IMR-90 (cell line): ENCODE results near the gene SLC35F1. TPM values are rescaled to one million over a fixed set of nuclear protein-coding genes. Genes with fewer than 3 reads are reported as not detected.

Experiments used
- ATAC-seq: fragments of 200-7000 bp; cut with Tn5 transposase; 2 replicates; pipeline ENCODE4 v1.9.1; 2020; ENCODE audit warnings: low read depth, mild to moderate bottlenecking, moderate library complexity
- BruUV-seq: library from RNA; stranded (reverse); fragments of 400-500 nt; replicated peaks from 2 replicates; lab custom pipeline; 2021; lab: Mats Ljungman, UMichigan
- CTCF ChIA-PET: fragments of 300-600 bp; formaldehyde crosslinking; extraction: SDS; loops from one replicate; lab custom pipeline; 2021; ENCODE audit warnings: antibody characterized with exemption; lab: Yijun Ruan, JAX
- POLR2A ChIA-PET: fragments of 300-600 bp; sonication (Branson Sonifier 250); formaldehyde crosslinking; loops from one replicate; lab custom pipeline; 2022; ENCODE audit warnings: antibody characterized with exemption; ENCODE audit not compliant: unreplicated experiment; lab: Charles Lee
- DNase-seq: peaks from one replicate; pipeline ENCODE4 v3.0.0; 2013
- H2AFZ ChIP-seq: replicated peaks from 2 replicates; pipeline ENCODE3; 2013; ENCODE audit warnings: low read length, mild to moderate bottlenecking; ENCODE audit not compliant: poor library complexity
- H2AK5ac ChIP-seq: 2 replicates; pipeline ENCODE4 v1.6.1; 2013; ENCODE audit warnings: low read depth, low read length, inconsistent platforms
- H2AK9ac ChIP-seq: replicated peaks from 2 replicates; pipeline ENCODE3; 2013; ENCODE audit warnings: mild to moderate bottlenecking, low read depth, low read length, moderate library complexity; ENCODE audit not compliant: poor library complexity
- H2BK120ac ChIP-seq: 2 replicates; pipeline ENCODE4 v1.6.1; 2013; ENCODE audit warnings: low read depth, low read length, inconsistent platforms
- H2BK15ac ChIP-seq: 3 replicates; pipeline ENCODE4 v1.6.1; 2013; ENCODE audit warnings: low read depth, low read length, inconsistent platforms
- H2BK20ac ChIP-seq: 2 replicates; pipeline ENCODE4 v1.6.1; 2013; ENCODE audit warnings: low read depth, mild to moderate bottlenecking, inconsistent platforms, low read length, moderate library complexity
- H2BK5ac ChIP-seq: 2 replicates; pipeline ENCODE4 v1.6.1; 2013; ENCODE audit warnings: mild to moderate bottlenecking, low read depth, low read length, inconsistent platforms; ENCODE audit not compliant: poor library complexity, severe bottlenecking
- H3K14ac ChIP-seq: replicated peaks from 2 replicates; pipeline ENCODE4 v1.6.1; 2013; ENCODE audit warnings: low read depth, low read length, inconsistent platforms
- H3K18ac ChIP-seq: 2 replicates; pipeline ENCODE4 v1.6.1; 2013; ENCODE audit warnings: low read depth, low read length, control low read depth
- H3K23ac ChIP-seq: 2 replicates; pipeline ENCODE4 v1.6.1; 2013; ENCODE audit warnings: low read depth, low read length, inconsistent platforms
- H3K27ac ChIP-seq: 2 replicates; pipeline ENCODE4 v1.5.1; 2013; ENCODE audit warnings: mild to moderate bottlenecking, control low read depth, low read length; ENCODE audit not compliant: insufficient read depth
- H3K27me3 ChIP-seq: 2 replicates; pipeline ENCODE4 v1.6.1; 2013; ENCODE audit warnings: low read length; ENCODE audit not compliant: control insufficient read depth, insufficient read depth
- H3K36me3 ChIP-seq: 2 replicates; pipeline ENCODE4 v1.6.1; 2013; ENCODE audit warnings: low read length, mixed read lengths; ENCODE audit not compliant: control insufficient read depth, insufficient read depth
- H3K4ac ChIP-seq: 2 replicates; pipeline ENCODE4 v1.6.1; 2013; ENCODE audit warnings: low read depth, low read length, inconsistent platforms
- H3K4me1 ChIP-seq: 2 replicates; pipeline ENCODE4 v1.6.1; 2013; ENCODE audit warnings: low read length, mixed read lengths; ENCODE audit not compliant: control insufficient read depth, insufficient read depth
- H3K4me2 ChIP-seq: 2 replicates; pipeline ENCODE4 v1.6.1; 2013; ENCODE audit warnings: low read depth, mild to moderate bottlenecking, control low read depth, low read length, moderate library complexity
- H3K4me3 ChIP-seq: 2 replicates; pipeline ENCODE4 v1.5.1; 2013; ENCODE audit warnings: low read depth, mild to moderate bottlenecking, control low read depth, low read length, moderate library complexity; ENCODE audit not compliant: insufficient read depth
- H3K56ac ChIP-seq: 2 replicates; pipeline ENCODE4 v1.6.1; 2013; ENCODE audit warnings: low read length, inconsistent platforms; ENCODE audit not compliant: insufficient read depth; ENCODE audit errors: extremely low read depth
- H3K79me1 ChIP-seq, 2 experiments: 2 replicates each; pipeline ENCODE4 v1.6.1; 2013; ENCODE audit warnings: low read length in 2 of 2, inconsistent platforms in 1 of 2, low read depth in 1 of 2
- H3K9ac ChIP-seq: 2 replicates; pipeline ENCODE4 v1.6.1; 2013; ENCODE audit warnings: low read depth, low read length, control low read depth
- H3K9me1 ChIP-seq: 2 replicates; pipeline ENCODE4 v1.6.1; 2013; ENCODE audit warnings: low read length, inconsistent platforms; ENCODE audit not compliant: insufficient read depth
- H3K9me3 ChIP-seq: 2 replicates; pipeline ENCODE4 v1.6.1; 2013; ENCODE audit warnings: low read length; ENCODE audit not compliant: control insufficient read depth, insufficient read depth
- H4K20me1 ChIP-seq: 2 replicates; pipeline ENCODE4 v1.6.1; 2013; ENCODE audit warnings: low read length, inconsistent platforms; ENCODE audit not compliant: insufficient read depth
- H4K5ac ChIP-seq: 2 replicates; pipeline ENCODE4 v1.6.1; 2013; ENCODE audit warnings: mild to moderate bottlenecking, low read depth, low read length, control low read depth
- H4K8ac ChIP-seq, 2 experiments: 2 replicates each; pipeline ENCODE4 v1.6.1; 2013; ENCODE audit warnings: low read depth in 2 of 2, low read length in 2 of 2, control low read depth in 1 of 2, inconsistent platforms in 1 of 2
- H4K91ac ChIP-seq: 2 replicates; pipeline ENCODE4 v1.6.1; 2013; ENCODE audit warnings: low read depth, low read length, inconsistent platforms; ENCODE audit not compliant: insufficient read depth
- BHLHE40 ChIP-seq: fragments of 150-350 bp; IDR thresholded peaks from 2 replicates; pipeline ENCODE4 v1.6.1; 2016; ENCODE audit warnings: mild to moderate bottlenecking, low read depth, low read length
- CEBPB ChIP-seq: IDR thresholded peaks from 2 replicates; pipeline ENCODE4 v1.6.1; 2012; ENCODE audit warnings: low read depth, low read length, improper control_type of control experiment
- CHD1 ChIP-seq: IDR thresholded peaks from 2 replicates; pipeline ENCODE4 v1.6.1; 2012; ENCODE audit warnings: low read depth, low read length, improper control_type of control experiment
- FOS ChIP-seq: fragments of 150-350 bp; IDR thresholded peaks from 2 replicates; pipeline ENCODE4 v1.6.1; 2016; ENCODE audit warnings: low read depth, low read length
- MAFK ChIP-seq: IDR thresholded peaks from 2 replicates; pipeline ENCODE4 v1.6.1; 2012; ENCODE audit warnings: low read depth, low read length, improper control_type of control experiment
- MXI1 ChIP-seq: IDR thresholded peaks from 2 replicates; pipeline ENCODE4 v1.6.1; 2012; ENCODE audit warnings: low read depth, mild to moderate bottlenecking, low read length, moderate library complexity, borderline replicate concordance
- NFE2L2 ChIP-seq: fragments of 150-350 bp; IDR thresholded peaks from 2 replicates; pipeline ENCODE4 v1.6.1; 2016; ENCODE audit warnings: low read depth, mild to moderate bottlenecking, low read length
- POLR2A ChIP-seq: IDR thresholded peaks from 2 replicates; pipeline ENCODE4 v1.6.1; 2012; ENCODE audit warnings: mild to moderate bottlenecking, low read depth, low read length
- RAD21 ChIP-seq: IDR thresholded peaks from 2 replicates; pipeline ENCODE4 v1.6.1; 2012; ENCODE audit warnings: low read length, improper control_type of control experiment
- RCOR1 ChIP-seq: IDR thresholded peaks from 2 replicates; pipeline ENCODE4 v1.6.1; 2012; ENCODE audit warnings: mild to moderate bottlenecking, low read length, improper control_type of control experiment; ENCODE audit not compliant: insufficient replicate concordance
- RFX5 ChIP-seq: IDR thresholded peaks from 2 replicates; pipeline ENCODE4 v1.8.0; 2012; ENCODE audit warnings: low read depth, mild to moderate bottlenecking, low read length, moderate library complexity
- SMC3 ChIP-seq: fragments of 150-350 bp; IDR thresholded peaks from 2 replicates; pipeline ENCODE4 v1.6.1; 2016; ENCODE audit warnings: low read depth, mild to moderate bottlenecking, antibody characterized with exemption, low read length, moderate library complexity
- WGBS, 2 experiments: methylation state at CpG; one replicate each; pipeline versions ENCODE4 v1.1.5 to v1.1.7; 2013; ENCODE audit warnings: missing lambda C conversion rate in 2 of 2; ENCODE audit not compliant: insufficient read length in 1 of 2; ENCODE audit errors: extremely low coverage in 2 of 2; 5-methylcytosine and 5-hydroxymethylcytosine counted together
- dilution Hi-C: fragments of 300-500 bp; cut with HindIII; formaldehyde crosslinking; loops from one replicate; pipeline ENCODE4 v1.14.3; 2018; ENCODE audit warnings: low sequenced_read_pairs; ENCODE audit not compliant: unreplicated experiment
- in situ Hi-C: fragments of 300-500 bp; cut with MboI; formaldehyde crosslinking; loops from 3 replicates; pipeline ENCODE4 v1.14.3; 2019; ENCODE audit warnings: low sequenced_read_pairs, inconsistent platforms, mixed read lengths
- intact Hi-C: fragments of 100-400 bp; cut with micrococcal nuclease; formaldehyde crosslinking; loops from 2 replicates; pipeline ENCODE4 v1.10.0; 2022
- polyA plus RNA-seq, 3 experiments: library from polyadenylated mRNA; depleted of rRNA; stranded (reverse); fragments of >200 nt; gene quantifications; 2 replicates each; pipeline ENCODE4 v1.2.3, GENCODE V29; 2012; ENCODE audit warnings: low replicate concordance in 1 of 3
- total RNA-seq: library from RNA; depleted of rRNA; stranded (reverse); fragments of >200 nt; gene quantifications from 2 replicates; pipeline ENCODE4 v1.2.3, GENCODE V29; 2012
- TF ChIP-seq, protein P1 (sequence below): fragments of 150-350 bp; IDR thresholded peaks from 2 replicates; pipeline ENCODE4 v1.6.1; 2017; ENCODE audit warnings: mild to moderate bottlenecking, antibody characterized with exemption, low read length, low read depth
- TF ChIP-seq, protein P2 (sequence below): fragments of 150-350 bp; IDR thresholded peaks from 2 replicates; pipeline ENCODE4 v1.6.1; 2016; ENCODE audit warnings: low read depth, mild to moderate bottlenecking, low read length, moderate library complexity, borderline replicate concordance

SLC35F1 gene
- total and polyA plus RNA-seq, 2 of the 4 experiments (the other 2 are of a cell fraction) = not detected

DNA sequence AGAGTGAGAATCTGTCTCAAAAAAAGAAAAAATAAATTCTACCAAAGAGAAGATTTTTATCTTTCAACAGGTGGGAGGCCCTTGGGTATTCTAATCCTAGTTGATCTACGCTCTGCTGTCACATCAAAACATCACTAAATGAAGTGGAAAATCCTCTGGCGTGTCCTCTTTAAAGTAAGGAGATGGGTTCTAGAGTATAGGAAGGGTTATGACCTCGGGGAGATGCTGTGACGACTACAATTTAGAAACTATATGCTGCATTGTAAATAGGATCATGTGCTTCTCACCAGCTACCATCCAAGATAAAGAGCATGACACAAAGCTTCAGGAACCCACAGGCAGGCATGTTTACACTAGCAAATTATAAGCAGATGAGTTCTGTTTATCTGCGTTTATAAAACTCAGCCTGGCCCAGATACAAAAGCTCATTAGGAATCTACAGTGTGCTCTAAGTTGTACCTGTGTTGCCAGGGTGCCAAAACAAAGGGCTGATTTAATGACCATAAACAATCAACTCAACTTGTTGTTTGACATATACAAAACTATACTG, 443.9 kb downstream of the SLC35F1 start:
- peak; percentile 90 for DNase-seq
- H3K18ac ChIP-seq = peak overlapping the region; percentile 16; the same call in 1 of the 2 replicates
- peak overlapping the region; percentile 4; the same call in 1 of the 2 replicates for H3K4me2 ChIP-seq
- no peak overlapping the region for H3K4ac ChIP-seq
- H2BK120ac ChIP-seq = peak overlapping the region; percentile 87; the same call in 1 of the 2 replicates
- WGBS, 2 experiments = no CpG with 5 or more reads among the region's 5 CpGs
- H3K14ac ChIP-seq = no peak overlapping the region
- TF ChIP-seq FOS = no peak
- no peak for TF ChIP-seq CHD1
- TF ChIP-seq MAFK = no peak
- TF ChIP-seq, protein P1, sequence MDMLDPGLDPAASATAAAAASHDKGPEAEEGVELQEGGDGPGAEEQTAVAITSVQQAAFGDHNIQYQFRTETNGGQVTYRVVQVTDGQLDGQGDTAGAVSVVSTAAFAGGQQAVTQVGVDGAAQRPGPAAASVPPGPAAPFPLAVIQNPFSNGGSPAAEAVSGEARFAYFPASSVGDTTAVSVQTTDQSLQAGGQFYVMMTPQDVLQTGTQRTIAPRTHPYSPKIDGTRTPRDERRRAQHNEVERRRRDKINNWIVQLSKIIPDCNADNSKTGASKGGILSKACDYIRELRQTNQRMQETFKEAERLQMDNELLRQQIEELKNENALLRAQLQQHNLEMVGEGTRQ = peak; percentile 53; the same call in 1 of the 2 replicates
- no peak for TF ChIP-seq RAD21
- TF ChIP-seq MXI1 = no peak
- TF ChIP-seq NFE2L2 = no peak
- no peak for TF ChIP-seq CEBPB
- no peak for TF ChIP-seq POLR2A
- TF ChIP-seq SMC3 = no peak
- no peak for TF ChIP-seq RFX5
- TF ChIP-seq, protein P2, sequence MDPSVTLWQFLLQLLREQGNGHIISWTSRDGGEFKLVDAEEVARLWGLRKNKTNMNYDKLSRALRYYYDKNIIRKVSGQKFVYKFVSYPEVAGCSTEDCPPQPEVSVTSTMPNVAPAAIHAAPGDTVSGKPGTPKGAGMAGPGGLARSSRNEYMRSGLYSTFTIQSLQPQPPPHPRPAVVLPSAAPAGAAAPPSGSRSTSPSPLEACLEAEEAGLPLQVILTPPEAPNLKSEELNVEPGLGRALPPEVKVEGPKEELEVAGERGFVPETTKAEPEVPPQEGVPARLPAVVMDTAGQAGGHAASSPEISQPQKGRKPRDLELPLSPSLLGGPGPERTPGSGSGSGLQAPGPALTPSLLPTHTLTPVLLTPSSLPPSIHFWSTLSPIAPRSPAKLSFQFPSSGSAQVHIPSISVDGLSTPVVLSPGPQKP = no peak
- no peak for TF ChIP-seq RCOR1
- peak; percentile 89 for TF ChIP-seq BHLHE40
- no peak overlapping the region for H4K91ac ChIP-seq
- H3K27me3 ChIP-seq = no peaks in the 10 kb centered on the region
- H3K9ac ChIP-seq = no peak overlapping the region
- ATAC-seq = peak; percentile 87
- H3K9me1 ChIP-seq = peaks cover 4% of the 10 kb centered on the region; the same call in 1 of the 2 replicates
- H3K4me1 ChIP-seq = peaks cover 5% of the 10 kb centered on the region
- H3K56ac ChIP-seq = no peak overlapping the region
- BruUV-seq = no TSS peak
- no peaks in the 10 kb centered on the region for H3K36me3 ChIP-seq
- no peaks in the 10 kb centered on the region for H3K79me1 ChIP-seq
- ChIA-PET POLR2A (no interaction called here), CTCF (interaction anchor here (1.0 kb wide), 1 partner anchor 32 kb away, joined by 3 read pairs; no protein-coding TSS in a partner anchor)
- in situ Hi-C loops = no loop called here
- peak overlapping the region; percentile 85; the same call in 1 of the 2 replicates for H2BK20ac ChIP-seq
- H2AFZ ChIP-seq = no peak overlapping the region
- H4K20me1 ChIP-seq = no peaks in the 10 kb centered on the region
- no peak overlapping the region for H2AK5ac ChIP-seq
- peak overlapping the region; percentile 45; the same call in 1 of the 2 replicates for H3K27ac ChIP-seq
- no peaks in the 10 kb centered on the region for H3K9me3 ChIP-seq
- H3K23ac ChIP-seq = no peak overlapping the region
- no peak overlapping the region; a peak in 1 of 4 replicates for H4K8ac ChIP-seq
- H2AK9ac ChIP-seq = no peak overlapping the region
- H2BK15ac ChIP-seq = no peak overlapping the region
- dilution Hi-C loops = no loop called here
- intact Hi-C loops = no loop called here
- H3K4me3 ChIP-seq = no peak overlapping the region
- peak overlapping the region; percentile 18 for H2BK5ac ChIP-seq
- H4K5ac ChIP-seq = no peak overlapping the region; the same call in 1 of the 2 replicates
